OCI-LY1 (cell line): ENCODE data around the gene TNFRSF14.

Experiments used
- H2AFZ ChIP-seq: fragments of 200-600 bp; sonication (generic), shearing (Covaris generic); 2 replicates; pipeline ENCODE4 v1.6.0; 2014; ENCODE audit warnings: antibody characterized with exemption, mild to moderate bottlenecking, low read length
- H3F3A ChIP-seq: fragments of 200-600 bp; sonication (generic), shearing (Covaris generic); 2 replicates; pipeline ENCODE4 v1.6.0; 2014; ENCODE audit warnings: mild to moderate bottlenecking, antibody characterized with exemption, low read length, moderate library complexity; ENCODE audit not compliant: insufficient read depth
- H3K27ac ChIP-seq: fragments of 200-600 bp; sonication (generic); 2 replicates; pipeline ENCODE4 v1.5.1; 2014; ENCODE audit warnings: low read length, mixed run types, mild to moderate bottlenecking, low read depth; ENCODE audit not compliant: poor library complexity, severe bottlenecking
- H3K27me3 ChIP-seq: fragments of 200-600 bp; sonication (generic); 2 replicates; pipeline ENCODE4 v1.6.0; 2014; ENCODE audit warnings: antibody characterized with exemption, mild to moderate bottlenecking, low read length, moderate library complexity; ENCODE audit not compliant: insufficient read depth
- H3K36me3 ChIP-seq: fragments of 200-600 bp; sonication (generic); 2 replicates; pipeline ENCODE4 v1.6.1; 2014; ENCODE audit warnings: mild to moderate bottlenecking, antibody characterized with exemption, low read length, moderate library complexity, mixed read lengths; ENCODE audit not compliant: insufficient read depth
- H3K4me1 ChIP-seq: fragments of 200-600 bp; sonication (generic); 2 replicates; pipeline ENCODE4 v1.5.1; 2014; ENCODE audit warnings: mild to moderate bottlenecking, low read length, moderate library complexity; ENCODE audit not compliant: insufficient read depth, severe bottlenecking
- H3K4me2 ChIP-seq: fragments of 200-600 bp; sonication (generic), shearing (Covaris generic); 2 replicates; pipeline ENCODE4 v1.6.1; 2014; ENCODE audit warnings: low read length
- H3K4me3 ChIP-seq: fragments of 200-600 bp; sonication (generic); 2 replicates; pipeline ENCODE4 v1.5.1; 2014; ENCODE audit warnings: low read length, low read depth, mild to moderate bottlenecking, mixed read lengths; ENCODE audit not compliant: poor library complexity, severe bottlenecking
- H3K79me2 ChIP-seq: fragments of 200-600 bp; shearing (Covaris generic); 2 replicates; pipeline ENCODE4 v1.6.1; 2016; ENCODE audit warnings: mixed run types, low read length, mixed read lengths; ENCODE audit not compliant: insufficient read depth
- H3K9ac ChIP-seq: fragments of 200-600 bp; sonication (generic), shearing (Covaris generic); 2 replicates; pipeline ENCODE4 v1.6.1; 2014; ENCODE audit warnings: mild to moderate bottlenecking, low read length, mixed read lengths
- H3K9me2 ChIP-seq: fragments of 200-600 bp; sonication (generic), shearing (Covaris generic); 2 replicates; pipeline ENCODE4 v1.6.1; 2014; ENCODE audit warnings: low read depth, mild to moderate bottlenecking, low read length, mixed read lengths
- H3K9me3 ChIP-seq: fragments of 200-600 bp; shearing (Covaris generic); 2 replicates; pipeline ENCODE4 v1.6.1; 2014; ENCODE audit warnings: low read length, mixed read lengths
- H4K20me1 ChIP-seq: fragments of 200-600 bp; sonication (generic), shearing (Covaris generic); 2 replicates; pipeline ENCODE4 v1.6.0; 2016; ENCODE audit warnings: mild to moderate bottlenecking, low read length; ENCODE audit not compliant: insufficient read depth
- CTCF ChIP-seq: fragments of 200-600 bp; sonication (generic), shearing (Covaris generic); IDR thresholded peaks from 2 replicates; pipeline ENCODE4 v1.5.1; 2017; ENCODE audit warnings: mild to moderate bottlenecking, antibody characterized with exemption, low read length, moderate library complexity, mixed read lengths
- EZH2 ChIP-seq: fragments of 200-600 bp; sonication (generic), shearing (Covaris generic); IDR thresholded peaks from 2 replicates; pipeline ENCODE4 v1.8.0; 2017; ENCODE audit warnings: borderline replicate concordance, mixed run types, mild to moderate bottlenecking, antibody characterized with exemption, low read length, moderate library complexity, mixed read lengths

The TNFRSF14 gene

DNA sequence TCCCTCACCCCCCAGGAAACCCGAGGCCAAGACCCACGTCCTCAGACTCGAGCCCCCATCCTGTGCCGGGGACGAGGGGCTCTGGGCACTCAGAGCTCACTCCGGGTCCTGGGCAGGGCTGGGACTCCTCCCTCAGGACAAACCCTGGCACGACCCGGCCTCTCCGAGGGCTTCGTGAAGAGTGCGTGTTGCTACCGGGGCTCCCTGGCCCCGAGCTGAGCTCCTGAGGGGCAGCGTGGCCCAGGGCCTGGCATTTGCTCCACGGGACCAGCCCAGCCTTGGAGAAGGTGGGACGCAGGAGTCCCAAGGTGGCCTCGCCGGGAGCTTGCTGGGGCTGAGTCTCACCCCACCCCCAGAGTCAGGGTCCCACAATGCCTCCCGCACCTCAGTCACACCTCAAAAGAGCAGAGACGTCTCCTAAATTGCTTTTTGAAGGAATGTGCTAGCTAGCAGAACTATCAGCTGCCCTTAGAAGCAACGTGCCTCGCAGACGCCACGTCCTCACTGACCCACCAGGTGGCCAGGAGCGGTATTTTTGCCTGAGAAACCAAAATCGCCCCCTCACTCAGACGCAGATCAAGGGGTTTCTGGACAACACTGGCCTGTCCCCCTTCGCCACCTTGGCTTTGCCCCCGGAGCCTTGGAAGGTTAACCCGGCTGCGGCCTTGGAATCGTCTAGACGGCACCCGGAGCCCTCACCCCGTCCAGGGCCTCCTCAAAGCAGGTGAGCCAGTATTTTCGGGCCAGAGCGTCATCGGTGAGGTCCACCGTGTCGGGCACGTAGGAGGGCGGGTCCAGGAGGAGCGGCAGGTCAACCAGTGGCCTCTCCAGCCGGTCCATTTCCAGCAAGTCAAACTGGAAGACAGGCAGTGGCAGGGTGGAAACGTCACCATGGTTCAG lies 41.1 kb upstream of the TNFRSF14 start:
- Histone ChIP-seq H4K20me1 (no peaks in the 10 kb centered on the region), H3K79me2 (no peaks in the 10 kb centered on the region), H3K4me2 (no peak overlapping the region), H3K9me2 (no peaks in the 10 kb centered on the region), H3K36me3 (peaks cover 94% of the 10 kb centered on the region), H3K9ac (no peak overlapping the region), H2AFZ (no peak overlapping the region), H3K27ac (no peak overlapping the region), H3F3A (no peaks in the 10 kb centered on the region), H3K4me1 (no peaks in the 10 kb centered on the region), H3K9me3 (no peaks in the 10 kb centered on the region), H3K4me3 (no peak overlapping the region), H3K27me3 (no peaks in the 10 kb centered on the region)
- TF ChIP-seq EZH2 = no peak
- no peak for TF ChIP-seq CTCF

DNA sequence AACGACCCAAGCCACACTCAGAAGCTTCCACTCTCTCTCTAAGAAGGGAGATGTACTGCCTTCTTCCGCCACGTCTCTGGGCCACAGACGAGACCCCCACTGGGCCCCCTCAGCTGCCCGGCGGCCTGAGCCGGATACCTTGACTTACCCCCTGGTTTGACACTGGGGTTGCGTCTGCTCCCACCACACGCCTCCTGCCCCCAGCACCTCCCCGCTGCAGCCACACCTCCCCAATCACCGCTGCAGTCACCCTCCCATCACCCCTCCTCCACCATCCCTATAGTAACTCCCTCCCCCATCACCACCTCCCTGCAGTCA lies 40.4 kb upstream of the TNFRSF14 start:
- no peaks in the 10 kb centered on the region for H3K4me1 ChIP-seq
- H3K9ac ChIP-seq = no peak overlapping the region
- H3K36me3 ChIP-seq = peaks cover 92% of the 10 kb centered on the region
- no peak overlapping the region for H3K4me3 ChIP-seq
- no peaks in the 10 kb centered on the region for H4K20me1 ChIP-seq
- no peak overlapping the region for H2AFZ ChIP-seq
- H3K9me3 ChIP-seq = no peaks in the 10 kb centered on the region
- no peaks in the 10 kb centered on the region for H3K9me2 ChIP-seq
- no peaks in the 10 kb centered on the region for H3F3A ChIP-seq
- no peak overlapping the region for H3K4me2 ChIP-seq
- no peaks in the 10 kb centered on the region for H3K79me2 ChIP-seq
- H3K27me3 ChIP-seq = no peaks in the 10 kb centered on the region
- TF ChIP-seq CTCF = no peak
- no peak for TF ChIP-seq EZH2
- no peak overlapping the region for H3K27ac ChIP-seq

GRCh38 chr1:2516124-2516523 lies 40.0 kb upstream of the TNFRSF14 start:
- no peaks in the 10 kb centered on the region for H3F3A ChIP-seq
- no peaks in the 10 kb centered on the region for H3K79me2 ChIP-seq
- no peaks in the 10 kb centered on the region for H3K9me3 ChIP-seq
- peaks cover 93% of the 10 kb centered on the region for H3K36me3 ChIP-seq
- no peaks in the 10 kb centered on the region for H3K9me2 ChIP-seq
- no peak overlapping the region for H3K4me2 ChIP-seq
- no peaks in the 10 kb centered on the region for H3K27me3 ChIP-seq
- no peaks in the 10 kb centered on the region for H3K4me1 ChIP-seq
- no peak for TF ChIP-seq CTCF
- no peak for TF ChIP-seq EZH2
- no peak overlapping the region for H3K4me3 ChIP-seq
- no peak overlapping the region for H2AFZ ChIP-seq
- H3K9ac ChIP-seq = no peak overlapping the region
- H4K20me1 ChIP-seq = no peaks in the 10 kb centered on the region
- no peak overlapping the region for H3K27ac ChIP-seq
